ENCODE results near the gene CATSPERE.

DNA sequence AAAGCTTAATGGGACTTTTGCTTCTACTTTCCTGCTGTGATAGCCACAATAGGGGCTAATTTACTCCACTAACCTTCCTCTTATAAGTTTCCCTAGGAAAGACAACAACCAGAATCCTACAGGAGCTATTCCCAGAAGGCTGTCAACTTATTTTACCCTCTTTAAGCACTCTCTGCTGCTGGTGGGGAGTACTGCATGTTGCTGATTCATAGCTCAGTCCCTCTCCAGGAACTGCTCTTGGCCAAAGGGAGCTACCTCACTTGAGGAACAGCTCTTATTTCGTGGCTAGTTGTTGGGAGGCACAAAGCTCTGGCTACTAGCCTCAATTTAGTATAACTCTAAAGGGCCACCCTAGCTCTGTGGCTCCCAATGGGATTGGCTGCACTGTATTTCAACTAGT, 46.5 kb upstream of the CATSPERE start:
- TF ChIP-seq, protein P1, sequence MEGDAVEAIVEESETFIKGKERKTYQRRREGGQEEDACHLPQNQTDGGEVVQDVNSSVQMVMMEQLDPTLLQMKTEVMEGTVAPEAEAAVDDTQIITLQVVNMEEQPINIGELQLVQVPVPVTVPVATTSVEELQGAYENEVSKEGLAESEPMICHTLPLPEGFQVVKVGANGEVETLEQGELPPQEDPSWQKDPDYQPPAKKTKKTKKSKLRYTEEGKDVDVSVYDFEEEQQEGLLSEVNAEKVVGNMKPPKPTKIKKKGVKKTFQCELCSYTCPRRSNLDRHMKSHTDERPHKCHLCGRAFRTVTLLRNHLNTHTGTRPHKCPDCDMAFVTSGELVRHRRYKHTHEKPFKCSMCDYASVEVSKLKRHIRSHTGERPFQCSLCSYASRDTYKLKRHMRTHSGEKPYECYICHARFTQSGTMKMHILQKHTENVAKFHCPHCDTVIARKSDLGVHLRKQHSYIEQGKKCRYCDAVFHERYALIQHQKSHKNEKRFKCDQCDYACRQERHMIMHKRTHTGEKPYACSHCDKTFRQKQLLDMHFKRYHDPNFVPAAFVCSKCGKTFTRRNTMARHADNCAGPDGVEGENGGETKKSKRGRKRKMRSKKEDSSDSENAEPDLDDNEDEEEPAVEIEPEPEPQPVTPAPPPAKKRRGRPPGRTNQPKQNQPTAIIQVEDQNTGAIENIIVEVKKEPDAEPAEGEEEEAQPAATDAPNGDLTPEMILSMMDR (IDR thresholded peaks at IDR 0.05) = no peak
- TF ChIP-seq POLR2A (IDR thresholded peaks at IDR 0.05) = no peak

Measured in prostate gland (tissue), 2 donors.